Hematopoietic multipotent progenitor cell (in vitro differentiated cells): Measurements from ENCODE around the gene SLC10A7. TPM values are rescaled to one million over a fixed set of nuclear protein-coding genes. Genes with fewer than 3 reads are reported as not detected.

Experiments
- DNase-seq, 3 donors: peaks; one replicate each; pipeline ENCODE4 v3.0.0-alpha.2; 2011 to 2015; ENCODE audit warnings: low read depth in 2 of 3, low spot score in 2 of 3
- total RNA-seq: library from RNA; depleted of rRNA; stranded (reverse); fragments of >200 nt; gene quantifications from one replicate; pipeline ENCODE4 v1.2.3, GENCODE V29; 2012

The SLC10A7 gene
- total RNA-seq, 1 donor = 10.5 TPM

DNA sequence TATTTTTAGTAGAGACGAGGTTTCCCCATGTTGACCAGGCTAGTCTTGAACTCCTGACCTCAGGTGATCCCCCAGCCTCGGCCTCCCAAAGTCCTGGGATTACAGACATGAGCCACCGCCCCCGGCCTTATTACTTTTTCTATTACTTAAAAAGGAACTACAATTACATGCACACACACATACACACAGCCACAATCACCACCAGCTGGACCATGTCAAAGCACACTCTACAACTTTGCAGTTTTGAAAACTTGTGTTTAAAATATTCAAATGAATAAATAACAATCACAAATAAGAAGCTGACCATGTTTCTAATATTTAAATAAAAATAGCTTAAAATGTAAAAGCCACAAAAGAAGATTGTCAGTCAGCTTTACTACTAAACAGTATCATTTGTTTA, 23.4 kb downstream of the SLC10A7 start:
- no peak for DNase-seq

DNA sequence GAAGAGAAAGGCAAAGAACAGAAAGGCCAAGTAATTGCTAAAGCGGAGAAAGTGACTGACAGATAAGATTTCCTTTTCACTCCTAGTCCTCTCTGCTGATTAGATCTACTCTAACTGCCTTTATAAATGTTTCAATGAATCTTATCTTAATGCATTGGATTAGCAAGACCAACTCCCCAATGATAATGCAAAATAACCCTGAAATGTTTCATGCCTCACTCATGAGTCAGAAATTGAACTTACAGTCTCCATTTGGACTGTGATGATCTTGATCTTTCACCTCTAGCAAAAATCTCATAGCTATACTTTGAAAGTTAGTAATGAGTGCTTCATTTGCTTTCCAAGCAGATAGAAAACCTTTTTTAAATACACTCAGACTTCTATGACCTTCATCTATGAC, 26.5 kb downstream of the SLC10A7 start:
- no peak for DNase-seq

DNA sequence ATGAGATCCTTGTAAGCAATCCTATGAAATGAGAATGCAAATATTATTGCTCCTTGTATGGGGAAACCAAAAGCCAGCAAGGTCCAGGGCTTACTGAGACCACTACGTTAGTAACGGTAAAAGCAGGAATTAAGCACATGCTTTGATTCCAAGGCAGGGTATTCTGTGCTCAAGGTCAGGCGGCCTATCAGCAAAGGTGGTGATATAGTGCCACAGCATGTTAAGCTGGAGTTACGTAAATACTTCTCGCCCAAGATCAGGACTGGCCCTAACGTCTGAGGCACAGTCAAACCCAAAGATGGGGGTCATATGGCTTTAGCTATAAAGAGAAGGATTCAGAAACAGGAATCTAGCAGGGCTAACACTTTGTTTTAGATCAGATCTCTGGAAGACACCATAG, 27.6 kb downstream of the SLC10A7 start:
- no peak for DNase-seq

DNA sequence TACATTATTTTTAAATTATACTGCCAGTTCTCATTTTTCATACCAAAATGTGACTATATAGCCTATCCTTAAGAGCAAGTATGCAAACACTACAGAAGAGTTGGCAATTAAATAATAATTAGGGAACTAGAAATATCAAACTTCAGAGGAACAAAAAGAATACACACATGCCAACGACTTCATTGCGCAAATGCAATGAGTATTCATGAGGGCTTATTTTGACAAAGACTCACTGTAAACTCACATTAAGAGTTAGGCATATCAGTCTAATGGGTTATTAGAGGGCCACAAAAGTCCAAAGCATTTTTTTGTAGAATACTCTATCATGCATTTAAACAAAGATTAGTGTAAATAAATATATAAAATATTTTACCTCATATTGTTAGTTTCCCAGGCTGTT, 31.6 kb downstream of the SLC10A7 start:
- no peak for DNase-seq

DNA sequence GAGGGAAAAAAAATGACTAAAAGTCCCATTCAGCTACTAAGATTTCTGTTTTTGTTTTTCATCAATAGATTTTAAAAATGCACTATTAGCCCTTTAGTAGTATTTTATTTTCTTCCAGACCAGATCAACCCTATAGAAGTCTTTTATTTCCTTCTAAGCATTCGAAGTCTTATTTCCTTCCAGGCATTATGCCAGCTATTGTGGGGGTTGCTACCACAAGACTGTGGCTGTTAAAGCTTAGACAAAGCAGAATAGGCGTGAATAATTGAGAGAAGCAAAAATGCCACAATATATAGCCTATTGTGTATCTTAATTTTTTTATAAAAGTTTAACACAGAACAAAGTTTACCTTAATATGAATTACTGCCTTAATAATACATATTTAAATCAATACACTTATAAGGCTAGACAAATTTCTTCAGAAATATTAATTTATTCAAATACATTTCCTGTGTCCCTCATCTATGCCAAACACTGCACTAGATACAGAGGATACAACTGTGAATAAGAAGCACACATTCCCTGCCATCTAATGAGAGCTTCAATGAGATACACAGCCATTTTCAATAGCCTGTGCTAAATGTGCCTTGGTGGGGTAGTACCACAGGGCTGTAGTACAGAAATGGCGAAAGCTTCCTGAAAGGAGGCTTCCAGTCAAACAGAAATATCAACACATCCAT, 33.1 kb downstream of the SLC10A7 start:
- DNase-seq = peak in 1 of 3 donors; percentile 31

DNA sequence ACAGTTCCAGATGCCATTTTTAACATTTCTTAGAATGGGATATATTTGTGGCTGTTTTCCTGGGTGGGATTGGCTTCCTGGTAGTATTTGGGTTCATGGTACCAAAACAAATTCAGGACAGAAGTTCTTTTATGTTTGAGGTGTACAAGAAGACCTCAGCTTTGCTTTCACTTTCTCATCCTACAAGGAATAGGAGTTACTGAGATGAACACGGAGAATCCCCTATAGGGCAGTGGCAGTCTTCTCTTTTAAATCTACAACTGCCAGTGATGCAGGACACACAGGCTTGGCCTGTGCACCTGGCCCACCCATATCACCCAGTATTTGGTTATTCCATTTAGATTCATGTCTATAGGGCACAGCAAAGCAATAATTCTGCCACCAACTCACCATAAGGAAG, 35.2 kb downstream of the SLC10A7 start:
- no peak for DNase-seq

DNA sequence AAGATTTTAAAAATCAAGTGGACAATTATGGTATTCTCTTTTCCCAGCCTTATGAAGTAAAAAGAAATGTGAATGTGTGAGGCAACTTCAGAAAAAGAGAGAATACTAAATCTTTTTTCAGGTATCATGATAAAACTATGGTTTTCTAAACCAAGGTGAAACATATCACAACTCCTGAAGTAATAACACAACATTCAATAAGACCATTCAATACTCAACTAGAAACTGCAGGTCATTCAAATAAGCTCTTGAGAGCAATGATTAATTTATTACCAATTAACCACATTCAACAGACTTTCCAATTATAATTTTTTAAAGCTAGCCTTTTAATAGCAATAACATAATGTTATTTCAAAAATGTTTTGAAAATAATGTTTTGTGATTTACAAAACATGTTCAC, 35.8 kb downstream of the SLC10A7 start:
- no peak for DNase-seq

DNA sequence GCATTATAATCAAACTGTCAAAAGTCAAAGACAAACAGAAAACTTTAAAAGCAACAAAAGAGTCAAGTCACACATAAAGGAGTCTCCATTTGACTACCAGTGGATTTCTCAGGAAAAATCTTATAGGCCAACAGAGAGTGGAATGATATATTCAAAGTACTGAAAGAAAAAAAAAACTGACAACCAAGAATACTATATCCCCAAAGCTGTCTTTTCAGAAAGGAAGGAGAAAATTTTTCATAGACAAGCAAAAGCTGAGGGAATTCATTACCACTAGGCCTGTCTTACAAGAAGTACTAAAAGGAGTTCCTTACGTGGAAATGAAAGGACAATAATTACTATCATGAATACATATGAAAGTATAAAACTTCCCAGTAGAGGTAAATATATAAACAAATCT, 39.0 kb downstream of the SLC10A7 start:
- no peak for DNase-seq

DNA sequence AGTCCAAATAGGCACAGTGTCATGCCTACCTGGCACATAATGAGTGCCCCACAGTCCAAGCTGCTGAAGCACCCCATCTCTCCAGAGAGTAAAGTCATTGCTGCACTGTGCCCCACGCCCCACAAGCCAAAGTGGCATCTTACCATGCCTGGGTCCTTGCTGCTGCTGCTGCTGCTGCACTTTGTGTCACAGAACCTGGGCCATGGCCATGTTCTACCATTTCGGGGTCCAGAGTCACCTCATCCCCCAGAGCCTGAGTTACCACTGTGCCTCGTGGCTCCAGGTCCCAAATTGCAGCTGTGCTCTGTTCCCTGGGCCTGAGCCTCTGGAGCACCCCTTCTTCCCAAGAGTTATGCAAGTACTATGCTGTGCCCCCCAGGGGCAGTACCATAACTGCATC, 40.5 kb downstream of the SLC10A7 start:
- no peak for DNase-seq

DNA sequence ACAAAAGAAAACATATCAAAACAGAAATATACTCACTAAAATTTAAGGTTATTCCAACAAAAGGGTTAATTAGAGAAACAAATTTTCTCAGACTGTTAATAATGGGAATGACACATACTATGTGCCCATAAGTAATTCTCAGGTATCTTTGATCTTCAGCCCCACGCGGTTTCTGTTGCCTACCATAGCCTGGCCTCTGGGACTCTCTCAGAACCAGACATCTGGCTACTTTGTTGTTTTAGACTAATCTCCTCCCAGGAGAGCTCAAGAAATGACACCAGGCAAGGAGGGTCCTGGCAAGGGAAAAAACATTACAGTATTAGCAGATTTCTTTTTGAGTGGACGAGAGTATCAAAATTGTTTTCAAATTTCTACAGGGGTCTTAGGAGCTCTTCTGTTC, 43.7 kb downstream of the SLC10A7 start:
- no peak for DNase-seq

DNA sequence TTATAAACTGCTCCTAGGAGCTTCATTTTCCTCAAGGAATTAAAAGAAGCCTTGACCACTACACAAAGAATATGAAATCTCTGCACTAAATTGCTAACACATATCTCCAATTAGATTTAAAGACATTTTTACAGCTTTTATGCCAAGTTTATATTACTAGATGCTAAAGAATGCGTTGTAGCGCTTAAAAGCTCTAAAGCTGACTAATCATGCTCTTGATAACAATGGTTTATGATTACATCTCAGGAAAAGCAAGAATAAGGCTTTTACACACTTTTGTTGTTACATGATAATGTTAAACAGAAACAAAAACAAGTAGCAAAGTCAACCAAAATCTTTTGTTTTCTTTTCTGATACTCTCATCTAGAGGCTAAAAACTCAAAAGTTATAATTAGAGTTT, 44.7 kb downstream of the SLC10A7 start:
- DNase-seq = no peak

DNA sequence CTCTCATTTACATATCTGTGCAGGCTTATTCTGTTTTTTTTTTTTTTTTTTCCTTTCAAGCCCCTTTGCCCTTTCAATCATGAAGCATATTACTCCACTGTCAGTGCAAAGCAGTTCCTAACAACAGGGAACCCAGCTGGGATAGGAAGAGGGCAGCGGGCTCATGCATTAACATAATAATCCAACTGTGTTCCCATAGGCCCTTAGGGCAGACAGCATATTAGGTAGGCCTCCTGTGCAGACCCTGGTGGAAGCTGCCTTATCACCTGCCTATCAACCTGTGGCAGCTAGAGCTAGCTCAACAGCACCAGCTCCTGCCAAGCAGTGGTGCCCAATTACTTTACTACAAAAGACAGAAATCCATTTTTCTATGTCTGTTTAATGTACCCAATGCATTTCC, 49.3 kb downstream of the SLC10A7 start:
- DNase-seq = no peak

DNA sequence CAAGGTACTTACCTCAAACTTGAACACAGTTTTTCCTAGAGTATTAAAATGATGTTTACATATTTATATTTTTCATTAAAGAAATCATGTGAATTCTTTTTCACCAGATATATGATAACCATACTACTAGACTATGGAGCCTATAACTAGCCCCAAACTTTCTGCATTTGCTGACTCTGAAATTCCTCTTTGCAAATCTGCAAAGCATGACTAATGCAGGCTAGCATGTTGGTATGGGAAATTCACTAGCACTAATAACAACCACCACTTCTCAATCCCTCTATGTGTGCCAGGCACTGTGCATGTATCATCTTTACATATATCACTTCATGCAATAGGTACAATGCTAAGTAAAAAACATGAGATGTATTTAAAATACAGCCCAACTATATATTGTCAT, 51.1 kb downstream of the SLC10A7 start:
- no peak for DNase-seq

DNA sequence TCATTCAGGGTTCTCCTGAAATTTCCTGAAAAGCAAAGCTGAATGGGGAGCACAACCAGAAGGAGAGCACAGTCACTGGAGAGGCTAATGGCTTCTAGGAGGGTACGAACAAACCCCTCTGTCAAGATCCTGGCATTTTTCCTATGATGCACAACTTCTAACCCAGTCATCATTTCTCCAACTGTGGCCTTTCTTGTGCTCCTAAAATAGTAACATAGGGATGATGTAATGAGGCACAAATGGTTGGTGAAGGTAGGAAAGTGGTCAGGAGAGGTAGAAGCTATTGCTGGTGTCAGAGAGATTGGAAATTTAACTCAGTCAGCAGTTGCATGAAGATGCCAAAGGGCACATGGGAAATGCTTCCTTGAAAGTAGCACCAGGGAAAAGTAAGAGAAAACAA, 52.7 kb downstream of the SLC10A7 start:
- DNase-seq = no peak

DNA sequence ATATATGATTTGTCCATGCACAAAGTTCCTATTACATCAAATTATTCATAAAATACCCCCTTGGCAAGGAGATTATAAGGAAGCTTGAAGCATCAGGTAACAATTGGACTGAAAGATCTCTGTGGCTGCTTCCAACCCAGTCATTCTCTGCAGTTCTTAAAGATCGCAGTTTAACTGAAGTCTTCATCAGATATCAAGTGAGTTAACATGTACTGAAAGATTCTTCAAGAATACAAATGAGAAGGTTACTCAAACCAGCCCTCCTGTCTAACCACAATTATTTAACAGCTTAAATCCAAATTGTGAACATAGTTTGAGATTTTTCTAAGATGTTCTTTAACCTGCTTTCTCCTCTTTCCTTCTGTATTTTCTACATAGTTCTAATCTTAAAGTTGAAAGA, 56.1 kb downstream of the SLC10A7 start:
- no peak for DNase-seq

DNA sequence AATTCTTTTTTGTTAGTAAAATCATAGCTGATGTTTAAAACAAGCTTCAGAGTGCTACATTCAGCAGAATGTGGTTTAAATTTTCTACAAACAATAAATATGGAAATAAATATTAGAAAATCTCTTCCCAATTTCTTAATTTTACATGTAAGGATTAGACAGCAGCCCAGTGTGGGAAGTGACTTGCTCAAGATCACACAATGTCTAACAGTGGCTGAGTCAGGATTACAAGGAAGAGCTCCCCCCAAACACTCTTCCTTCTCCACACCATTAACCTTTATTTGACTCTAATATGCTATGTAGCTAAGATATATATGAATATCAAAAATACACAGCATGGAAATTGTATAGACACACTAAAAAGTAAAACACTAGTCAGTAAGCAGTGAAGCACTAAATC, 59.5 kb downstream of the SLC10A7 start:
- no peak for DNase-seq

DNA sequence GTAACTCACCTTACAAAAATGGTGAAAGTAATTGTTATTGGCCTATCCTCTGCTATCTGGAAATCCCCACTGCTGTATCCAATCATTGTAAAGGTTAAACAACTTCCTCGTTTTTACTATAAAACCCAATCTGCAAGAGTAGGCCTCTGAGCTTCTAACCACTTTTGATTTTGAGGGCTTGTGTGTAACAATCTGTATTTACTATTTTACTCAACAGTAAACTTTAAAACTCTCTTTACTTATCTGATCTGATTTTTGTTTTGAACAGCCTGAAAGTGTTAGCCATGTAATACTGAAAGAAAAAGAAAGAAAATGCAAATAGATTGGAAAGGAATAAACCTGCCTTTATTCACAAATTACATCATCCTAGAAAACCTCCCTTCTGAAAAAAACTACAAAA, 63.1 kb downstream of the SLC10A7 start:
- peak in 2 of 3 donors; percentile 10 to 31 for DNase-seq

DNA sequence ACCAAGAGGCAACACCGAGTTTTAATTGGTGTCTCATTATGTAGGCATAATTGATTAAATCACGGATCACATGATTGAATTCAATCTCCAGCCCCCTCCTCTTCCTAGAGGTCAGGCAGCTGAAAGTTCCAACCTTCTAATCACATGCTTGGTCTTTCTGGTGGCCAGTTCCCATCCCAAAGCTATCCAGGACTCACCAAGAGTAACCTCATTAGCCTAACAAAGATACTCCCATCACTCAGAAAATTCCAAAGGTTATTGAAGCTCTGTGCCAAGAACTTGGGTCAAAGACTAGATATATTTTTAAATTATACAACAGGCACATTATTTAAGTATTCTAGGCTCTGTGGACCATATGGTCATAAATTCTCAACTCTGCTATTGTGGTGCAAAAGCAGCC, 65.1 kb downstream of the SLC10A7 start:
- no peak for DNase-seq

DNA sequence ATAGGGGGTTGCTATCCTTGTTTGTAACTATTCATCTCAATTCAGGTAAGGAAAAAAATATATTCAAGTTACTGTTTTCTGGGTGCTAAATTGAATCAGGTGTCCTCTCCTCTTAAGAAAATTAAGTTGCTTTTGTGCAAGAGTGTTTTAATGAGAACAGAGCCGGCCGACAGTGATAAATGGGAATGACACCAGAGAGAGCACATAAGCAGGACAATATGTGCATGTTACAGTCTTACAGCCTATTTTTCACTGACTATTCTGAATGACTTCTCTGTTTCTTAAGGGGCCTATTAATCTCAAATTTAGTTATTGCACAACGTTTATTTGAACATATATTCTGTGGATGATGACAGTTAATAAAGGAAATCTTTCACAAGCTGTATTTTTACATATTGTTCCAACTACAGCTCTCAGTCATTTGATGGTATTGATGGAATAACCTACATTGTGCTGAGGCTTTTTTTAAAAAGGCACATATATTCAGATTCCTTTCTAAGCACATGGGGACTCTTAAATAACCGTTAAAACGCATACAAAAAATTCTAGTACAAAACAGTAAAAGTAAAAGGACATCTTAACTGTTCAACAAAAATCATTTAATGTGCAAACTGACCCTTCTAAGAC, 68.4 kb downstream of the SLC10A7 start:
- no peak for DNase-seq

DNA sequence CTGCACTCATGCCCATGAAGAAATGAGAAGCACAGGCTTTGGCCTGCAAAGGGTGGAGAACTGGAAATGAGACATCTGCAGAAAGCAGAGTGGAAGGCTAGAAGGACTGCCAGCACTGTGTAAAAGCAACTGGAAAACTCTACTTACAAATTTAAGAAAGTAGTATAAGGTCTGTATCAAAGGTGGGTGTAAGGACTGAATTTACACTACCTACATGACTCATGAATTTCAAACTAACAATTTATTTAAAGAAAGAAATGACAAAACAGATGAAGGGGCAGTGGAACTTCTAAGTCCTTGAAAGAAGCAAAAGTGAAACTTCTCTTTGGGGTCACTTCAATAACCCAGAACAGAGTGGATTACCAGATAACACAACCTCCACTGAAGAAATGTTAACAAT, 71.2 kb downstream of the SLC10A7 start:
- DNase-seq = no peak

DNA sequence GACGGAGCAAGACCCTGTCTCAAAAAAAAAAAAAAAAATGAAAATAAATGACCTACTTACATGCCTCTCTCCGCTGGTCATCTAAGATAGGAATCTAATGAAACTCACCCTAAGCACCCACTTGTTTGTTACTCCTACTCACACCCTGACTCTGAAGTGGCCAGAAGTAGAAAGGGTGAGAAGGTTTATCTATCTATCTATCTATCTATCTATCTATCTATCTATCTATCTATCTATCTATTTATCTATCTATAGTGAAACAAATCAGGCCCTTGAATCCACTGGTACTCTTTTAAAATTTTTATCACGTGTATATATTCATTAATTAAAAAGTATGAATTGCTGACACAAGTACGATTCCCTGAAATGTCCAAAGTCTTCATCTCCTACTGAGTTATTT, 75.2 kb downstream of the SLC10A7 start:
- no peak for DNase-seq

DNA sequence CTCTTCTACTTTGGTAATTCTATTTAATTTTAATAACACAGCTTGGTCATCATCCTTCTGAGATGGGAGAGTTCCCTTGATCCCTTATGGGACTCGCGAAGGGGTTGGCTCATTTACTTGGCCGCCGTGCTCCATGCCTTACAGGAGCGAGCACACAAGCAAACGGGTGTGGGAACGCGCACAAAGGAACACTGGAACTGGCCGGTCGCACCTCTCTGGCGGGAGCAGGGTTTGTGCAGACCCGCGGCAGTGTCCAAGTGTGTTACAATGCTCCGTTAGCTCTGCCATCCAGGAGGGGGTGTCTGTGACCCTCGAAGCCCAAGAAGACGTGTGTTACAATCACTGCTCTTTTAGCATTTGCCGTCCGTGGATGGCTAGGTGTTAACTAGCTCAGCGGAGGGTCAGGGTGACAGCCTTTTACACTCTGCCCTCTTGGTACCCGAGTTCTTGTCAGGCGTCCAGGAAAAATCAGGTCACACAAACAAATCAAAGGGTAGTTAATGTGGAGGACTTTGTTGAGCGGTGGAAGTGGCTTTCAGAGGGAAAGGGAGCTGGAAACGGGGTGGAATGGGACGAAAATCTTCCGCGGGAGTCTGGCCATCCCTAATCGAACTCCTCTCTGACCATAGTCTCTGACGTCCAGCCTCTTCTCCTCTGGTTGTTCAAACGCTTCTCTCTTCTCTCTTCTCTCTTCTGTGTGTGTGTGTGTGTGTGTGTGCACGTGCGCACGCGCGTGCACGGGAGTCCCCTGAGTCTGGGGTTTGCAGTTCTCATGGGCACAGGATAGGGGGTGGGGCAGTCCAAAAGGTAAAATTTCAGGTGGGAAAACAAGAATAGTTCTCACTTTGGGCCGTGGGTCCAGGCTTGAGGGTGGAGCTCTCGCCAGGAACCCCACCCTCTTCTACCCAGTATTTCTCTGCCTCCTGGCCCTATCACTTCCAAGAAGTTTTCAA, 76.3 kb downstream of the SLC10A7 start:
- no peak for DNase-seq
